ENCODE results near the gene MAML2. TPM values are rescaled to one million over a fixed set of nuclear protein-coding genes. Genes with fewer than 3 reads are reported as not detected.

The MAML2 gene
- total RNA-seq, 2 experiments from 2014 or later = 0.15 to 1.0 TPM

DNA sequence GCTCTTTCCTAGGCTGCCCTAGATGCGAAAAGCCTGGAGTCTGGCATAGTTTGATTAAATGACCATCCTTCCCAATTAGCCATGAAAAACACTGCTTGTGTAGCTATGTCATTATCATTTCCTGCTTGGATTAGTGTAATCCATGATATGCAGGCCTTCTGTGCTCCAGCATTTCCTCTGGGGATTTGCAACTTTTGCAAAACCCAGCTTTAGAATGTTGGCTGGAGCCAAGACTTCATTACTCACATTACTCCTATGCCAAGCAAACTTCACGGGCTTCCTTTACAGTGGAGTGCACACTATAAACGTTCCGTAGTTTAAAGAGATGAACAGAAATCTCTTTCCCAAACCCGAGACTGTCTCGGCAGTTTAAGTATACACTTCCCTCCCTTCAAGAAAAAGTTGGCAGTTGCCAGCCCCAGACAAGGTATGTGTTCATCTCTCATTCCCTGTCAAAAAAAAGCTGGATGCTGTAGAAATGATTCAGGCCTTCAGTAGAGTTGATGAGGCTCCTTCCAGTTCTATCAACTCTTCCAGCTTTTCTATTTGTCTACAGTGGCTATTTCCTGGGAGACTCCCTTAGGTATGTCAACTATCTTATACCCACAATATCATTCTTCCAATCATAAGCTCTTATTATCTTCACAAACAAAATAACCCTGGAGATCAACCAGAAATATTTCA lies 180.0 kb downstream of the MAML2 start:
- H3K27ac ChIP-seq (ENCODE audit: low read depth, low read length, poor library complexity, severe bottlenecking) = no peak overlapping the region
- no peak overlapping the region for H2AFZ ChIP-seq (ENCODE audit: low read length)
- H3K4me2 ChIP-seq (ENCODE audit: low read length) = no peak overlapping the region
- H3K4me3 ChIP-seq (ENCODE audit: low read depth, low read length, poor library complexity, severe bottlenecking) = no peak overlapping the region
- no peaks in the 10 kb centered on the region for H3K9me2 ChIP-seq (ENCODE audit: insufficient read depth, low read length)
- no peaks in the 10 kb centered on the region for H3K36me3 ChIP-seq (ENCODE audit: insufficient read depth, low read length)
- H3K9me3 ChIP-seq (ENCODE audit: low read length) = no peaks in the 10 kb centered on the region
- ChIA-PET CTCF (ENCODE audit: unreplicated experiment) (interaction anchor here (1.0 kb wide), 1 partner anchor 9 kb away, joined by 3 read pairs; no protein-coding TSS in a partner anchor), POLR2A (interaction anchor here (0.6 to 0.9 kb wide), 6 partner anchors 56 to 494 kb away, joined by 3 to 4 read pairs (median 3); no protein-coding TSS in a partner anchor)
- BruUV-seq (replicated peaks) = no TSS peak
- H4K20me1 ChIP-seq (ENCODE audit: insufficient read depth, low read length) = no peaks in the 10 kb centered on the region
- intact Hi-C loops (cut with micrococcal nuclease; ENCODE audit: unreplicated experiment) = no loop called here
- no peaks in the 10 kb centered on the region for H3K79me2 ChIP-seq (ENCODE audit: insufficient read depth, low read depth, low read length)
- DNase-seq (ENCODE audit: low spot score) = no peak
- TF ChIP-seq, protein P1, sequence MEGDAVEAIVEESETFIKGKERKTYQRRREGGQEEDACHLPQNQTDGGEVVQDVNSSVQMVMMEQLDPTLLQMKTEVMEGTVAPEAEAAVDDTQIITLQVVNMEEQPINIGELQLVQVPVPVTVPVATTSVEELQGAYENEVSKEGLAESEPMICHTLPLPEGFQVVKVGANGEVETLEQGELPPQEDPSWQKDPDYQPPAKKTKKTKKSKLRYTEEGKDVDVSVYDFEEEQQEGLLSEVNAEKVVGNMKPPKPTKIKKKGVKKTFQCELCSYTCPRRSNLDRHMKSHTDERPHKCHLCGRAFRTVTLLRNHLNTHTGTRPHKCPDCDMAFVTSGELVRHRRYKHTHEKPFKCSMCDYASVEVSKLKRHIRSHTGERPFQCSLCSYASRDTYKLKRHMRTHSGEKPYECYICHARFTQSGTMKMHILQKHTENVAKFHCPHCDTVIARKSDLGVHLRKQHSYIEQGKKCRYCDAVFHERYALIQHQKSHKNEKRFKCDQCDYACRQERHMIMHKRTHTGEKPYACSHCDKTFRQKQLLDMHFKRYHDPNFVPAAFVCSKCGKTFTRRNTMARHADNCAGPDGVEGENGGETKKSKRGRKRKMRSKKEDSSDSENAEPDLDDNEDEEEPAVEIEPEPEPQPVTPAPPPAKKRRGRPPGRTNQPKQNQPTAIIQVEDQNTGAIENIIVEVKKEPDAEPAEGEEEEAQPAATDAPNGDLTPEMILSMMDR (conservative IDR thresholded peaks at IDR 0.05; ENCODE audit: low read length) = no peak
- no peak for TF ChIP-seq EZH2phosphoT487 (IDR thresholded peaks at IDR 0.05; ENCODE audit: borderline replicate concordance, low read depth, low read length)
- H3K4me1 ChIP-seq (ENCODE audit: insufficient read depth, low read length, poor library complexity, severe bottlenecking) = no peaks in the 10 kb centered on the region

DNA sequence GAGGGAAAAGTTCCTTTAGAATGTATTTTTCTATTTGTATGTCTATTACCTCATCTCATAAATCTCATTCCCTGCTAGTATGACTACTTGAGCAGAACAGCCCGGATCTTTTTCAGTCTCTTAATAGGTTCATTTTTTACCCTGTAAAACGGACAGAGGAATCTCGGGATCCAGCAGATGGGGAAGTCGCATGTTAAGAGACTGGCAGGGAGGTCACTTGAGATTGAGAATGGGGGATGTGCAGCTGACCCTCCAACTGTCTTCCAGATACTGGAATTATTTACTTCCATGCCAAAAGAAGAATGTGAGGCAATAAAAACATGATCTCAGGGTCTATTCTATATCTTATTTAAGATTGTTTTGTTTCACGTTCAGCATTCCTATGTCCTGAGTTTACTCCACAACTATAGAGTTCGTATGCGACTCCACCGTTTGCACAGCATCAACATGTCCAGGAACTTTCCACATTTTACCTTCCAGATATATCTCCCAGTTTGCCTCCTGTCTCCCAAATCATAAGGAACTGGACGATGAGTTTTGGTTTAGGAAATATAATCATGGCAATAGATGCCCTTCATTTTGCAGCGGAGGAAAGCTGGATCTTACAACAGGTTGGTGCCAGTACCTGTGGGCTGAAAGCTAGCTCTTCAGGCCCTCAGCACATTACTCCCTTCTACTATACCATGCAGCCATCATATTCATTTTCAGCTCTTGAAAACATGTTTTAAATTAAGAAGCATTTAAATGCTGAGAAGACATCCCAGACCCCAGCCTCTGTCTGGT lies 181.5 kb downstream of the MAML2 start:
- Histone ChIP-seq H2AFZ (ENCODE audit: low read length) (no peak overlapping the region), H4K20me1 (ENCODE audit: insufficient read depth, low read length) (no peaks in the 10 kb centered on the region), H3K9me2 (ENCODE audit: insufficient read depth, low read length) (no peaks in the 10 kb centered on the region), H3K27ac (ENCODE audit: low read depth, low read length, poor library complexity, severe bottlenecking) (no peak overlapping the region), H3K4me3 (ENCODE audit: low read depth, low read length, poor library complexity, severe bottlenecking) (no peak overlapping the region), H3K4me1 (ENCODE audit: insufficient read depth, low read length, poor library complexity, severe bottlenecking) (peaks cover 6% of the 10 kb centered on the region), H3K36me3 (ENCODE audit: insufficient read depth, low read length) (no peaks in the 10 kb centered on the region), H3K4me2 (ENCODE audit: low read length) (no peak overlapping the region), H3K79me2 (ENCODE audit: insufficient read depth, low read depth, low read length) (no peaks in the 10 kb centered on the region), H3K9me3 (ENCODE audit: low read length) (no peaks in the 10 kb centered on the region)
- ChIA-PET POLR2A (interaction anchor here (1.1 kb wide), 1 partner anchor 11 kb away, joined by 12 read pairs; no protein-coding TSS in a partner anchor), CTCF (ENCODE audit: unreplicated experiment) (no interaction called here)
- BruUV-seq (replicated peaks) = no TSS peak
- intact Hi-C loops (cut with micrococcal nuclease; ENCODE audit: unreplicated experiment) = no loop called here
- DNase-seq (ENCODE audit: low spot score) = no peak
- TF ChIP-seq, protein P1 (conservative IDR thresholded peaks at IDR 0.05; ENCODE audit: low read length) = no peak
- no peak for TF ChIP-seq EZH2phosphoT487 (IDR thresholded peaks at IDR 0.05; ENCODE audit: borderline replicate concordance, low read depth, low read length)
